ENCODE data around the gene GRIN2A.

The GRIN2A gene

GRCh38 chr16:10027553-10027952 lies 154.7 kb downstream of the GRIN2A start:
- no peak for DNase-seq

- DNase-seq, result peak; percentile 67
Observed at GRCh38 chr16:10026593-10026992, 155.6 kb downstream of the GRIN2A start.

- no peak for DNase-seq
Observed at GRCh38 chr16:10022098-10022497, 160.1 kb downstream of the GRIN2A start.

- DNase-seq, result no peak
Observed at GRCh38 chr16:10020866-10021265, 161.4 kb downstream of the GRIN2A start.

- peak; percentile 25 for DNase-seq
Observed at GRCh38 chr16:10016752-10017151, 165.5 kb downstream of the GRIN2A start.

- no peak for DNase-seq
Observed at GRCh38 chr16:10015397-10015796, 166.8 kb downstream of the GRIN2A start.

- DNase-seq, result no peak
Observed at GRCh38 chr16:10013774-10014173, 168.5 kb downstream of the GRIN2A start.

GRCh38 chr16:10013364-10013763 lies 168.9 kb downstream of the GRIN2A start:
- no peak for DNase-seq

- peak; percentile 89 for DNase-seq
Observed at GRCh38 chr16:10009684-10010083, 172.5 kb downstream of the GRIN2A start.

- DNase-seq, result no peak
Observed at GRCh38 chr16:10003486-10003885, 178.7 kb downstream of the GRIN2A start.

- DNase-seq, result no peak
Observed at GRCh38 chr16:10001258-10001775, 180.9 kb downstream of the GRIN2A start.

GRCh38 chr16:9996221-9996620 lies 186.0 kb downstream of the GRIN2A start:
- DNase-seq, result peak; percentile 18

GRCh38 chr16:9992441-9992840 lies 189.8 kb downstream of the GRIN2A start:
- no peak for DNase-seq

GRCh38 chr16:9980981-9981380 lies 201.2 kb downstream of the GRIN2A start:
- DNase-seq, result no peak

GRCh38 chr16:9978160-9978725 lies 204.0 kb downstream of the GRIN2A start:
- no peak for DNase-seq

GRCh38 chr16:9977333-9977897 lies 204.8 kb downstream of the GRIN2A start:
- no peak for DNase-seq

GRCh38 chr16:9976601-9977000 lies 205.6 kb downstream of the GRIN2A start:
- no peak for DNase-seq

GRCh38 chr16:9971907-9972306 lies 210.3 kb downstream of the GRIN2A start:
- DNase-seq, result no peak

- DNase-seq, result no peak
Observed at GRCh38 chr16:9970796-9971195, 211.4 kb downstream of the GRIN2A start.

- DNase-seq, result no peak
Observed at GRCh38 chr16:9970244-9970643, 212.0 kb downstream of the GRIN2A start.

GRCh38 chr16:9969580-9969979 lies 212.6 kb downstream of the GRIN2A start:
- no peak for DNase-seq

- DNase-seq, result no peak
Observed at GRCh38 chr16:9966569-9967157, 215.6 kb downstream of the GRIN2A start.

GRCh38 chr16:9965079-9965478 lies 217.1 kb downstream of the GRIN2A start:
- no peak for DNase-seq

- no peak for DNase-seq
Observed at GRCh38 chr16:9964426-9964825, 217.8 kb downstream of the GRIN2A start.

- no peak for DNase-seq
Observed at GRCh38 chr16:9957433-9957832, 224.8 kb downstream of the GRIN2A start.
